HepG2 (cell line): Measurements from ENCODE around the gene NT5DC1. TPM values are rescaled to one million over a fixed set of nuclear protein-coding genes. Genes with fewer than 3 reads are reported as not detected.

Source experiments
- ATAC-seq: fragments of 200-7000 bp; cut with Tn5 transposase; 3 replicates; pipeline ENCODE4 v1.9.1; 2020; ENCODE audit warnings: mild to moderate bottlenecking, moderate library complexity
- BruUV-seq: library from RNA; stranded (reverse); fragments of 400-500 nt; replicated peaks from 2 replicates; lab custom pipeline; 2021; lab: Mats Ljungman, UMichigan
- CTCF ChIA-PET: fragments of 300-600 bp; formaldehyde crosslinking; extraction: SDS; loops from one replicate; lab custom pipeline; 2021; ENCODE audit warnings: low total read pairs, inconsistent platforms, low intra/inter-chr PET ratio; lab: Yijun Ruan, JAX
- POLR2A ChIA-PET: fragments of 350-600 bp; sonication (Branson Sonifier 250); formaldehyde crosslinking; loops from one replicate; lab custom pipeline; 2020; ENCODE audit warnings: antibody characterized with exemption, inconsistent platforms; lab: Yijun Ruan, JAX
- DNase-seq: peaks from one replicate; pipeline ENCODE4 v3.0.0-alpha.2; 2015; ENCODE audit warnings: low spot score
- FAIRE-seq: peaks from 3 replicates; lab custom pipeline; 2011; peaks lifted over from hg19 to GRCh38; lab: Jason Lieb, UNC
- H2AFZ ChIP-seq: one replicate; pipeline ENCODE4 v1.6.1; 2011; ENCODE audit warnings: low read length, inconsistent platforms
- H3K27ac ChIP-seq: fragments of 300-600 bp; 3 replicates; pipeline ENCODE4 v1.8.0; 2011; ENCODE audit warnings: mixed run types, mild to moderate bottlenecking, mixed read lengths, low read length, inconsistent platforms; ENCODE audit not compliant: insufficient read depth; ENCODE audit errors: extremely low read length
- H3K27me3 ChIP-seq, 2 experiments: fragments of 200-600 bp in 1 of 2; 2 replicates in 1 of 2; 3 replicates in 1 of 2; pipeline versions ENCODE4 v1.6.0 to v1.8.0; 2011; ENCODE audit warnings: low read length in 2 of 2, mild to moderate bottlenecking in 2 of 2, moderate library complexity in 2 of 2, inconsistent platforms in 1 of 2; ENCODE audit not compliant: insufficient read depth in 2 of 2, control insufficient read depth in 1 of 2
- H3K36me3 ChIP-seq, 2 experiments: fragments of 200-600 bp in 1 of 2; replicated peaks in 1 of 2; 2 replicates in 1 of 2; 3 replicates in 1 of 2; pipeline versions ENCODE4 v1.5.1 to v1.8.0; 2011; ENCODE audit warnings: low read length in 2 of 2, inconsistent platforms in 1 of 2; ENCODE audit not compliant: insufficient read depth in 2 of 2, control insufficient read depth in 1 of 2
- H3K4me1 ChIP-seq: 2 replicates; pipeline ENCODE4 v1.5.1; 2012; ENCODE audit warnings: low read length, inconsistent platforms; ENCODE audit not compliant: insufficient read depth
- H3K4me2 ChIP-seq: 2 replicates; pipeline ENCODE4 v1.6.0; 2011; ENCODE audit warnings: low read depth, low read length, inconsistent platforms
- H3K4me3 ChIP-seq, 3 experiments: fragments of 200-600 bp in 1 of 3; sonication (generic), shearing (Covaris generic) in 1 of 3; replicated peaks in 1 of 3; 2 replicates each; pipeline ENCODE4 v1.5.1; 2011 to 2016; ENCODE audit warnings: low read length in 3 of 3, inconsistent platforms in 2 of 3, low read depth in 2 of 3, mild to moderate bottlenecking in 2 of 3, control low read depth in 1 of 3, mixed read lengths in 1 of 3; ENCODE audit not compliant: insufficient read depth in 1 of 3
- H3K79me2 ChIP-seq: one replicate; pipeline ENCODE4 v1.6.1; 2011; ENCODE audit warnings: low read length, inconsistent platforms; ENCODE audit not compliant: insufficient read depth
- H3K9ac ChIP-seq: 2 replicates; pipeline ENCODE4 v1.6.0; 2011; ENCODE audit warnings: mild to moderate bottlenecking, low read depth, low read length, inconsistent platforms; ENCODE audit not compliant: insufficient read depth
- H3K9me3 ChIP-seq: 2 replicates; pipeline ENCODE4 v1.5.1; 2012; ENCODE audit warnings: mild to moderate bottlenecking, low read length
- H4K20me1 ChIP-seq: 2 replicates; pipeline ENCODE4 v1.6.0; 2011; ENCODE audit warnings: inconsistent platforms, mild to moderate bottlenecking, low read length, moderate library complexity; ENCODE audit not compliant: insufficient read depth
- EEA1 ChIP-seq: sonication (generic); formaldehyde crosslinking; IDR thresholded peaks from 2 replicates; pipeline ENCODE4 v1.5.1; 2020; ENCODE audit warnings: mild to moderate bottlenecking, missing genetic modification reagents, borderline replicate concordance
- FIP1L1 ChIP-seq: fragments of 200-400 bp; formaldehyde crosslinking; IDR thresholded peaks from 2 replicates; pipeline ENCODE4 v1.6.1; 2018; ENCODE audit warnings: low read depth, mild to moderate bottlenecking, low read length, moderate library complexity, borderline replicate concordance; ENCODE audit not compliant: insufficient read depth
- GABPA ChIP-seq, 2 experiments: IDR thresholded peaks; 2 replicates each; pipeline ENCODE4 v1.6.1; 2011 to 2016; ENCODE audit warnings: low read depth in 2 of 2, low read length in 1 of 2, missing biosample characterization in 1 of 2, missing genetic modification characterization in 1 of 2
- HBP1 ChIP-seq: IDR thresholded peaks from 2 replicates; pipeline ENCODE4 v1.6.1; 2016; ENCODE audit warnings: low read depth, control low read depth
- HES4 ChIP-seq: sonication (generic); formaldehyde crosslinking; IDR thresholded peaks from 2 replicates; pipeline ENCODE4 v1.9.0; 2021; ENCODE audit warnings: mild to moderate bottlenecking, missing genetic modification reagents, borderline replicate concordance
- HOXA5 ChIP-seq: sonication (generic); formaldehyde crosslinking; IDR thresholded peaks from 2 replicates; pipeline ENCODE4 v1.4.0; 2020; ENCODE audit warnings: missing genetic modification reagents
- KLF15 ChIP-seq: sonication (generic); formaldehyde crosslinking; IDR thresholded peaks from 2 replicates; pipeline ENCODE4 v1.8.1; 2023; ENCODE audit warnings: borderline replicate concordance, mild to moderate bottlenecking, inconsistent platforms, missing genetic modification reagents, mixed read lengths
- KLF9 ChIP-seq: IDR thresholded peaks from 2 replicates; pipeline ENCODE4 v1.6.1; 2016; ENCODE audit warnings: low read depth
- NPAS2 ChIP-seq: sonication (generic); formaldehyde crosslinking; IDR thresholded peaks from 2 replicates; pipeline ENCODE4 v1.8.0; 2022; ENCODE audit warnings: mild to moderate bottlenecking, missing genetic modification reagents, borderline replicate concordance
- NR1H2 ChIP-seq: sonication (generic); formaldehyde crosslinking; IDR thresholded peaks from 2 replicates; pipeline ENCODE4 v1.8.1; 2022; ENCODE audit warnings: low read depth, missing genetic modification reagents, borderline replicate concordance
- RNF219 ChIP-seq: sonication (generic); formaldehyde crosslinking; IDR thresholded peaks from 2 replicates; pipeline ENCODE4 v1.5.0; 2020; ENCODE audit warnings: mild to moderate bottlenecking, missing genetic modification reagents
- TOE1 ChIP-seq: sonication (generic); formaldehyde crosslinking; IDR thresholded peaks from 2 replicates; pipeline ENCODE4 v1.4.0; 2020; ENCODE audit warnings: mild to moderate bottlenecking, missing genetic modification reagents
- ZBTB1 ChIP-seq: sonication (generic); formaldehyde crosslinking; IDR thresholded peaks from 2 replicates; pipeline ENCODE4 v1.4.0; 2020; ENCODE audit warnings: missing genetic modification reagents, borderline replicate concordance
- ZNF572 ChIP-seq: sonication (generic); formaldehyde crosslinking; IDR thresholded peaks from 2 replicates; pipeline ENCODE4 v1.5.1; 2020; ENCODE audit warnings: mild to moderate bottlenecking, missing genetic modification reagents
- ZNF597 ChIP-seq: sonication (generic); formaldehyde crosslinking; IDR thresholded peaks from 2 replicates; pipeline ENCODE4 v1.5.0; 2020; ENCODE audit warnings: missing genetic modification reagents
- ZNF614 ChIP-seq: IDR thresholded peaks from 2 replicates; pipeline ENCODE4 v1.6.1; 2018; ENCODE audit warnings: missing biosample characterization, missing genetic modification reagents, inconsistent platforms, borderline replicate concordance
- ZNF652 ChIP-seq: IDR thresholded peaks from 2 replicates; pipeline ENCODE4 v1.6.1; 2016; ENCODE audit warnings: low read depth, borderline replicate concordance
- ZNF790 ChIP-seq: sonication (generic); formaldehyde crosslinking; IDR thresholded peaks from 2 replicates; pipeline ENCODE4 v1.8.0; 2022; ENCODE audit warnings: missing genetic modification reagents, mild to moderate bottlenecking, borderline replicate concordance
- ZNF850 ChIP-seq: sonication (generic); formaldehyde crosslinking; conservative IDR thresholded peaks from 2 replicates; pipeline ENCODE4 v1.9.0; 2021; ENCODE audit warnings: mild to moderate bottlenecking, missing genetic modification reagents
- WGBS: methylation state at CpG from one replicate; pipeline ENCODE4 v1.1.6; 2017; ENCODE audit warnings: low lambda C conversion rate; 5-methylcytosine and 5-hydroxymethylcytosine counted together
- in situ Hi-C: cut with HindIII; loops from 2 replicates; pipeline ENCODE4 v1.10.0; 2017; ENCODE audit warnings: low pct_unique_long_range_greater_than_20kb; ENCODE audit not compliant: extremely low pct_ligation_motif_present
- intact Hi-C: fragments of 100-400 bp; cut with micrococcal nuclease; formaldehyde crosslinking; loops from one replicate; pipeline ENCODE4 v1.10.0; 2022; ENCODE audit not compliant: unreplicated experiment
- polyA plus RNA-seq, 8 experiments: library from polyadenylated mRNA; depleted of rRNA in 3 of 8; stranded (reverse) in 7 of 8; unstranded in 1 of 8; fragments of >200 nt; fragmentation: Illumina TruSeq in 4 of 8; extraction: Trizol in 4 of 8; gene quantifications; 2 replicates each; pipeline versions ENCODE4 v1.2.1 to v1.2.3, GENCODE V29; 2011 to 2016; ENCODE audit warnings: low read depth in 4 of 8, missing spikeins in 1 of 8, mixed read lengths in 1 of 8; ENCODE audit not compliant: insufficient read depth in 1 of 8
- total RNA-seq, 5 experiments: library from RNA; depleted of rRNA; stranded (reverse); fragments of >200 nt; fragmentation: Illumina TruSeq; extraction: Trizol; gene quantifications; 2 replicates each; pipeline ENCODE4 v1.2.3, GENCODE V29; 2016; ENCODE audit warnings: low read depth in 1 of 5

The NT5DC1 gene
- total and polyA plus RNA-seq, 2 of the 13 experiments (the other 11 are each of a cell fraction or from before 2014, with no cell fraction given): 27.0 to 56.1 TPM

- no peak for TF ChIP-seq FIP1L1
- TF ChIP-seq RNF219 (CRISPR knock-in tag): no peak
- no peak for TF ChIP-seq GABPA (IDR thresholded peaks at IDR 0.05; ENCODE audit: low read depth, low read length)
- no peak for TF ChIP-seq GABPA (CRISPR knock-in tag; IDR thresholded peaks at IDR 0.05; ENCODE audit: low read depth)
Observed at GRCh38 chr6:116159782-116160524, 59.3 kb downstream of the NT5DC1 start (continued).

GRCh38 chr6:116165596-116165995 is 64.9 kb downstream of the NT5DC1 start:
- FAIRE-seq (no peak), ATAC-seq (no peak), DNase-seq (no peak)
- POLR2A ChIA-PET: no interaction called here
- Histone ChIP-seq H3K27ac (no peak overlapping the region), H3K9ac (no peak overlapping the region), H3K79me2 (no peaks in the 10 kb centered on the region), H3K27me3 (no peaks in the 10 kb centered on the region), H3K9me3 (no peaks in the 10 kb centered on the region), H3K4me1 (no peaks in the 10 kb centered on the region), H3K4me3 (no peak overlapping the region), H3K36me3 (no peaks in the 10 kb centered on the region), H3K4me2 (no peak overlapping the region), H4K20me1 (no peaks in the 10 kb centered on the region), H2AFZ (no peak overlapping the region)
- BruUV-seq: no TSS peak
- intact Hi-C loops: no loop called here
- in situ Hi-C loops: no loop called here
- 100% methylated on average over 1 of the region's 1 CpG for WGBS
- CTCF ChIA-PET: no interaction called here
- TF ChIP-seq ZBTB1 (CRISPR knock-in tag): no peak
- no peak for TF ChIP-seq NPAS2 (CRISPR knock-in tag)
- no peak for TF ChIP-seq TOE1 (CRISPR knock-in tag)
- TF ChIP-seq HBP1 (CRISPR knock-in tag): no peak
- no peak for TF ChIP-seq KLF15 (CRISPR knock-in tag)
- no peak for TF ChIP-seq ZNF597 (CRISPR knock-in tag)
- no peak for TF ChIP-seq NR1H2
- TF ChIP-seq KLF9 (CRISPR knock-in tag): no peak
- TF ChIP-seq EEA1: no peak
- no peak for TF ChIP-seq HOXA5 (CRISPR knock-in tag)
- no peak for TF ChIP-seq ZNF850 (CRISPR knock-in tag)
- no peak for TF ChIP-seq ZNF790
- TF ChIP-seq ZNF614 (CRISPR knock-in tag): no peak
- TF ChIP-seq ZNF572: no peak
- TF ChIP-seq ZNF652 (CRISPR knock-in tag): no peak
- TF ChIP-seq HES4 (CRISPR knock-in tag): no peak
